ENCODE measurements around the gene PLOD3.

DNA sequence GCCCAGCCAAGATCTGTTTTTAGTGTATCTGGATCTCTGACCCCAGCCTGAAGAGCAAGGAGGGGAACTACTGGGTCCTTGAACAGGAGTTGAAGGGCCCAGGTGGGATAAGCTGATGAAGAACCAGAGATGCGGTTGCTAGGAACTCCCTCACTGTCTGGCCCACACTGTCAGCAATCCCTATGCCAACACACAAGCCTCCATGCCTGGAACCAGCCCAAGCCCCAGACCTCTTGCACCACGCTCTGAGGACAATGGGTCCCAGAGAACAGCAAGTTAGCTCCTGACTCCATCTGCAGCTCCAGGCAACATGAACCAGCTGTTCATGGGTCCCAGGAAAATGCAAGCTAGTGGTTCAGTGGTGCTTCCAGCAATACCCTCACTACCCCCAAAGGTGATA, 39.7 kb downstream of the PLOD3 start:
- TF ChIP-seq, protein P1, sequence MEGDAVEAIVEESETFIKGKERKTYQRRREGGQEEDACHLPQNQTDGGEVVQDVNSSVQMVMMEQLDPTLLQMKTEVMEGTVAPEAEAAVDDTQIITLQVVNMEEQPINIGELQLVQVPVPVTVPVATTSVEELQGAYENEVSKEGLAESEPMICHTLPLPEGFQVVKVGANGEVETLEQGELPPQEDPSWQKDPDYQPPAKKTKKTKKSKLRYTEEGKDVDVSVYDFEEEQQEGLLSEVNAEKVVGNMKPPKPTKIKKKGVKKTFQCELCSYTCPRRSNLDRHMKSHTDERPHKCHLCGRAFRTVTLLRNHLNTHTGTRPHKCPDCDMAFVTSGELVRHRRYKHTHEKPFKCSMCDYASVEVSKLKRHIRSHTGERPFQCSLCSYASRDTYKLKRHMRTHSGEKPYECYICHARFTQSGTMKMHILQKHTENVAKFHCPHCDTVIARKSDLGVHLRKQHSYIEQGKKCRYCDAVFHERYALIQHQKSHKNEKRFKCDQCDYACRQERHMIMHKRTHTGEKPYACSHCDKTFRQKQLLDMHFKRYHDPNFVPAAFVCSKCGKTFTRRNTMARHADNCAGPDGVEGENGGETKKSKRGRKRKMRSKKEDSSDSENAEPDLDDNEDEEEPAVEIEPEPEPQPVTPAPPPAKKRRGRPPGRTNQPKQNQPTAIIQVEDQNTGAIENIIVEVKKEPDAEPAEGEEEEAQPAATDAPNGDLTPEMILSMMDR (IDR thresholded peaks at IDR 0.05), result no peak
- TF ChIP-seq POLR2A (IDR thresholded peaks at IDR 0.05), result no peak

Measured in thyroid gland (tissue), 4 donors.